GM20000 (cell line): ENCODE data around the gene COL15A1.

ENCODE experiments used
- DNase-seq: peaks from one replicate; pipeline ENCODE4 v3.0.0; 2012; ENCODE audit warnings: low spot score
- CTCF ChIP-seq: IDR thresholded peaks from 2 replicates; pipeline ENCODE4 v1.5.1; 2012; ENCODE audit warnings: mild to moderate bottlenecking, control low read depth; ENCODE audit errors: extremely low read depth, missing control alignments

The COL15A1 gene

DNA sequence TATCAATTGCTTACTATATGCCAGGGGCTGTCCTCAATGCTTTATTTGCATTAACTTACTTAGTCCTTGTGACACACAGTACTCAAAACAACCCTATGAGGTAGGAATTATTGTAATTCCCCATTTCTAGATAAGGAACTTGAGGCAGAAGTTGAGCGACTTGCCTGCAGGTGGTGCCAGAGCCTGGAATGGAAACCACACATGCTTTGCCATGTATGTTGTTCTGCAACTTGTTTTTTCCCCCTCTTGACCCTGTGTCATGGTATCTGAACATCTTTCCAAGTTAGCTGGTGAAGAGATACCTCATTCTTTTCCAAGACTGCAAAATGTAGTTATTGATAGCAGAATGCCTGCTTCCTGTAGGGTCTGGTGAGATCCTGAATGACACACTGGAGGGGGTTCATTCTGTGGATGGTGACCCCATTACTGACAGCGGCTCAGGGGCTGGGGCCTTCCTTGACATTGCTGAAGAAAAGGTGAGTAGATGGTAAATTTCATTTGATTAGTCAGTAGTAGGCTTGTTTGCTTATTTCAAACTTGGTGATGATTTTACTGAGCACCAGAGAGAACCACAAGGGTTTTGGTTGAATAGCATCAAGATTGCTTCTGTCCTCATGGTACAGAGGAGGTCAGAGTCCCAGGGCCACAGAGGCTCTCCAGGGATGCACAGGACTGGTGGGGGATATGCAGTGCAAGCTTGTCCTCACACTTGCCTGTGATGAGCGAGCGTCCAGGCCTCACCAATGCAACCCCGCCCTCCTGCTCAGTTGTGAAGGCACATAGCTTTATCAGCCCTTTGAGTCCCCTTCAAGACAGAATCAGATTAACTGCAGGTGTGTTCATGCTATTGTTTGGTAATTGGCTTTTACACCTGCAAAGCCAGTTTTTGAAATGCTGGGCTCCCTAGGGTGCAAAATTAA lies 57.0 kb downstream of the COL15A1 start:
- TF ChIP-seq CTCF, result peak; percentile 40
- peak; percentile 64 for DNase-seq

DNA sequence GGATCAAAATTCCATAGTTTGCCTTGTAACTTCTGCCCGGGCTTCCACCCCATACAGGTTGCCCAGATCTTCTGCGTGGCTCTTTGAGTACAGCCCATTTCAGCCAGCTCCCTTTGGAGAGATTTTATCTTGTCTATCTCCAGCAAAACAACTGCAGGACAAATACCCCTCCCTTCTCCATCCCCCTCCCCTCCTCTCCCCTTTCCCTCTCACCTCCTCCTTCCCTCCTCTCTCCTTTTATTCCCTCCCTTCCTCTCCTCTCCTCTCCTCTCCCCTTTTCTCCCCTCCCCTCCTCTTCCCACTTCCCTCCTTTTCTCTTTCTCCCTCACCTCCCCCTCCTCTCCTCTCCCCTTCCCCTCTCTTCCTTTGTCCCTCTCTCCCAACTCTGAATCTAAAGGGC lies 58.2 kb downstream of the COL15A1 start:
- no peak for TF ChIP-seq CTCF

DNA sequence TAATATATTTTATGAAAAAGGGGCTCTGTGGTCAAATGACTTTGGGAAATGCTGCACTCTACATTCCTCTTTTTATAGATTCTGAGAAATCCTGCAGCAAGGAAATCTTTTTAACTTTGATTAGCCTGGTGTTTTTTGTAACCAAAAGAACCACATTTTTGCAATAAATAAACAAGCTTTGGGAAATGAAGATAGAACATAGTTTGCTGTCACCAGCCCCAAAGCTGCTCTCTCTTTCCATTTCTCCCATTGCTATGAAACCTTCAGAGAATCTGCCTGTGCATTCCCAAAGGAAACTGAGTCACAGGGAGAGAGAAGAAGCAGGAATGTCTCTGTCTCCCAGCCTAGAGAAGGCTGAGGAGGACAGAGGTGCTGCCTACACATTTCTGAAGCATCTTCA lies 59.0 kb downstream of the COL15A1 start:
- DNase-seq, result no peak
- no peak for TF ChIP-seq CTCF

More for the DNA sequence above, 58.2 kb downstream of the COL15A1 start:
- DNase-seq, result no peak

- no peak for TF ChIP-seq CTCF
Measured at GRCh38 chr9:99003308-99003707, 59.6 kb downstream of the COL15A1 start.

DNA sequence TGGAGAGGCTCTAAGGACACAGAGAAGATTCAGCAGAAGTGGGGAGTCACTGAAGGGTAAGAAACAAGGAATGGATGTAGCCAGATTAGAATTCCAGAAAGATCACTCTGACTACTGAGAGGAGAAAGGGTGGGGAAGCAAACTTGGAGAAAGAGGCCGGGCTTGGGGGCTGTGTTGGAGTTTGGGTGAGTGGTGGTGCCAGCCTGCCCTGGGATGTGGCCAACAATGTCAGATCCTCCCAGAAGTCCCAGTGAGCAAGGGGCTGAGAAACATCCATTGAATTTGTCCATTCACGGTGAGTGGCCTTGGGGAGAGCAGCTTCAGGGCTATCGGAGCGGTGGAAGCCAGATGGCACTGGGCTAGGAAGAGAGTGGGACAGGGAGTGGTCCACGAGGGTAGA lies 60.4 kb downstream of the COL15A1 start:
- TF ChIP-seq CTCF, result no peak
- DNase-seq, result no peak

More at GRCh38 chr9:99003308-99003707, 59.6 kb downstream of the COL15A1 start:
- DNase-seq, result no peak

- no peak for TF ChIP-seq CTCF
- DNase-seq, result no peak
Measured at GRCh38 chr9:99004717-99005460, 61.2 kb downstream of the COL15A1 start.

DNA sequence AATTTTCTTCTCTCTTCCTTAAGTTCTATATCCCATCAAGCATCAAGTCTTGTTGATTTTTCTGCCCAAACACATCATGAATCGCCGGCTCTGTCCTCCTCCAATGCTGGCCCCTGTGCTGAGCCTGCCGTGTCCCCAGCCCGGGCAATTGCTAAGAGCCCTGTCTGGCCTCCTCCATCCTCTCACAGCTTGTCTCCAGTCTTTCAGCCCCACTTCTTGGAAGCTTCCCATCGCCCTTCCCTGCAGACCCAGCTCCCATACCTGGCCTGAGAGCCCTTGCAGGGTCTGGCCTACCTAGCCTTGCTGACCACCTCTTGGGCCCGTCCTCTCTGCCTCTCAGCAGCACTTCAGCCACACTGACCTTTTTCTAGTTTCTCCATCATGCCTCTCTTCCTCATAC lies 61.9 kb downstream of the COL15A1 start:
- no peak for DNase-seq
- TF ChIP-seq CTCF, result no peak
